Activated CD4-positive, alpha-beta T cell treated with anti-CD3 and anti-CD28 coated beads for 24 hours (primary cell): ENCODE data around the gene MSLN.
"Not testable (repeated sequence)": the region's sequence is repeated elsewhere in the genome, so short reads cannot be mapped to it uniquely, and the experiment has no call there.

Experiments used
- DNase-seq, 2 donors: peaks; one replicate each; pipeline ENCODE4 v3.0.0-alpha.2; 2020; ENCODE audit warnings: low read depth in 2 of 2

MSLN gene

DNA sequence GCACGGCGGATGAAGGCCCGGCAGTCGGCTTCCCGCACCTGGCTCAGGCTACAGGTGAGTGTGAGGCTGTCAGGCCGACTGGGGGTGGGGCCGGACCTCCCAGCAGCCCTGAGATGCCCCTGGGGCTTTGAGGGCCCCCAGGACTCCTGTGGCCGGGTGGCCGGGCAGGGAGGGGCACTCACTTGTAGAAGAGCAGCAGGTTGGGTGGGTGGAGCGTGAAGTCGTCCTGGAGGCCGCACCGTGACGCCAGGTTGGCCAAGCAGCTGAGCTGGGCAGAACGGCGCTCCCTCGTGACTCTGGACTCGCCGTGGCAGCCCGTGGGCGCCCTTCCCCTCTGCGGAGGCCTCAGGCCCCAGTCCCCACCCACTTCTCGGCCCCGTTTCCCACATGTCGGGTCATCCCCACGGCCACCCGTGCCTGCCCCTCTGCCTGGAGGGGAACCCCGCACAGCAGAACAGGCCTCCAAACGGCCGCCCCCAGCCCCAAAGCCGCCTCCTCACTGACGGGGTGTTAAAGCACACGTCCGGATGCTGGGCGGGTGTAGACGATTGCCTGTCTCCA, 14.8 kb downstream of the MSLN start:
- no peak for DNase-seq

DNA sequence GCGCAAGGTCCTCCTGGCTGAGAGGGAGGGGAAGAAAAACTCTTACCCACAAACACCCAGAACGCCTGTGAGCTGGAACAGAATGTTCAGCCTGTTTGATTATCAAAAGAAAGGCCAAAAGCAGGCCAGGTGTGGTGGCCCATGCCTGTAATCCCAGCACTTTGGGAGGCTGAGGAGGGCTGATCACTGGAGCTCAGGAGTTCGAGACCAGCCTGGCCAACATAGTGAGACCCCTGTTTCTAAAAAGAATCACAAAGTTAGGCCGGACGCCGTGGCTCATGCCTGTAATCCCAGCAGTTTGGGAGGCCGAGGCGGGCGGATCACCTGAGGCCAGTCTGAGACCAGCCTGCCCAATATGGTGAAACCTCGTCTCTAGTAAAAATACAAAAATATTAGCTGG, 15.8 kb downstream of the MSLN start:
- DNase-seq = not testable (repeated sequence)

DNA sequence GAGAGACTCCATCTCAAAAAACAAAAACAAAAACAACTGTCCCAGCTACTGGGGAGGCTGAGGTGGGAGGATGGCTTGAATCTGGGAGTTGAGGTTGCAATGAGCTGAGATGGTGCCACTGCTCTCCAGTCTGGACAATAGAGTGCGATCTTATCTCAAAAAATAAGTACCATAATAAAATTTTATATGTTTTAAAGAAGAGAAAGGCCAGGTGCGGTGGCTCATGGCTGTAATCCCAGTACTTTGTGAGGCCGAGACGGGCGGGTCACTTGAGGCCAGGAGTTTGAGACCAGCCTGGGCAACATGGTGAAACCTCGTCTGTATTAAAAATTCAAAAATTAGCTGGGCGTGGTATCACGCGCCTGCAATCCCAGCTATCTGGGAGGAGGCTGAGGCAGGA, 16.3 kb downstream of the MSLN start:
- no peak for DNase-seq

DNA sequence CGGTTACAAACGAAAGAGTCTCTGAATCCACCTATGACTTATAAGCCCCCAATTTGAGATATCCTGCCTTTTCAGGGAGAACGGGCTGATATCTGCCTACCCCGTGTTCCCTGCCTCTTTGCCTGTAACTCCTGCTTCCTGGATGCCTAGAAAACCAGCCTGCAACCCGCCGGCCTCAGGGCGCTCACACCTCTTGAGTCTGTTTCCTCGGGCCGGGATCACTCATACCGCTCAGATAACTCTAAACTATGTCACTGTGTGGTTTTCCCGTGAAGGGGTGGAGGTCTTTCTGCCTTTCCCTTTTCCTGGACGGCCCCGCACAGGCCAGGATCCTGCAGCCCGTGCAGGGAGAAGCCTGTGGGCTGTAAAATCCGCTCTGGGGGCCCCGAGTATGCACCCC, 17.3 kb downstream of the MSLN start:
- no peak for DNase-seq

DNA sequence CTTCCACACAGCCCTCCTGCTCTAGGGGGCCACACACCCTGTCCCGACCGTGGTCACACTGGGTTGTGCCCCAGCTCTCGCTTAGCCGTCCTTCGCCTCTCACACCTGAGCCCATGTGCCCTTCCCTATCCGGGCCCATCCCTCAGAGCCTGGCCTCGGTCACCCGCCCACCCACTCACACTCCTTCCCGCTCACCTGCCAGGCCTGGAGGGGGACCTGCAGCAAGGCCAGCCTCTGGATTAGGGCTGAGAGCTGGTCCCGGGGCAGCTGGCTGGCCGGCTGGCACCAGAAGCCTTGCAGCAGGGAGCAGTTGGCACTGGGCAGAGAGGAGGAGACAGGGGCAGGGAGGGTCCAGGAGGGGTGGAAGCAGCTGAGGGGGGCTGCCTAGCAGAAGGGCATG, 17.9 kb downstream of the MSLN start:
- no peak for DNase-seq

DNA sequence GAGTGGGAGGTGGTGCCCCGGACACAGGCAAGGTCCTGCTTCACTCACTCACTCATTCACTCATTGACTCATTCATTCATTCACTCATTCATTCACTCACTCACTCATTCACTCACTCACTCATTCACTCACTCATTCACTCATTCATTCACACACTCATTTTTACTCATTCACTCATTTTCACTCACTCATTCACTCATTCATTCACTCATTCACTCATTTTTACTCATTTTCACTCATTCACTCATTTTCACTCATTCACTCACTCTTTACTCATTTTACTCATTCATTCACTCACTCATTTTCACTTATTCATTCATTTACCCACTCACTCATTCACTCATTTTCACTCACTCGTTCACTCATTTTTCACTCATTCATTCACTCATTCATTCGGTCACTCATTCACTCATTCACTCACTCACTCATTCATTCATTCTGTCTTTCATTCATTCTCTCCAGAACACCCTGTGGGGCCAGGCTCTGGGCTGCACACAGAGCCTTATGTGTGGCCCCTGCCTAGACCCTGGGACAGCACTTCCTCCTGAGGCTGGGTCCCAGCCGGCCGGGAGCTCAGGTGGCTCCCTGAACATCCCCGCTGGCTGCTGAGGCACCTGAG, 18.5 kb downstream of the MSLN start:
- no peak for DNase-seq

DNA sequence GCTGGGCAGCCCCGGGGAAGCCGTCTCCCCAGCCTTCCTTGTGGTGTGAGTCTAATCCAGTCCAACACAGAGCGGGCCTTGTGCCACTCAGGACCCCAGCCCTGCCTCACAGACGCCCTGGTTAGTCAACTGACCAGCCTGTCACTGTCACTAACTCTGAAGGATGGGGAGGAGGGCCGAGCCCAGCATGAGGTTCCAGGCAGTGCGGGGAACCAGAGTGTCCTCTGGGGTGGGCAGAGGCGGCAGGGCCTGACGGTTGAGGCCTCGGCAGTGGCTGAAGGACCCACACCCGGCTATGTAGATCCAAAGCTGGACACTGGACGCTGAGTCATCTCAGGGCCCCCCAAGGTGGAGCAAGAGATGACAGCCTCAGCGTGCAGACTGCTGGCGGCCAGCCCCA, 19.0 kb downstream of the MSLN start:
- no peak for DNase-seq

DNA sequence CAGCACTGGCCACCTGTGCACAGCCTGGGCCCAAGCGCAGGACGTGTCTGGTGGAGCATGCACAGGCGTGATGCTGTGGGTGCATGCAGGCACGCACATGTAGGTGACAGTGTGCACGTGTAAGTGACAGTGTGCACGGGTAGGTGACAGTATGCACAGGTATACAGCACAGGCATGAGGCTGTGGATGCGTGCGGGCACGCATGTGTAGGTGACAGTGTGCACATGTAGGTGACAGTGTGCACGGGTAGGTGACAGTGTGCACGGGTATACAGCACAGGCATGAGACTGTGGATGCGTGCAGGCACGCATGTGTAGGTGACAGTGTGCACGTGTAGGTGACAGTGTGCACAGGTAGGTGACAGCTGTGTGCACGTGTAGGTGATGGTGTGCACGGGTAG, 19.8 kb downstream of the MSLN start:
- no peak for DNase-seq

DNA sequence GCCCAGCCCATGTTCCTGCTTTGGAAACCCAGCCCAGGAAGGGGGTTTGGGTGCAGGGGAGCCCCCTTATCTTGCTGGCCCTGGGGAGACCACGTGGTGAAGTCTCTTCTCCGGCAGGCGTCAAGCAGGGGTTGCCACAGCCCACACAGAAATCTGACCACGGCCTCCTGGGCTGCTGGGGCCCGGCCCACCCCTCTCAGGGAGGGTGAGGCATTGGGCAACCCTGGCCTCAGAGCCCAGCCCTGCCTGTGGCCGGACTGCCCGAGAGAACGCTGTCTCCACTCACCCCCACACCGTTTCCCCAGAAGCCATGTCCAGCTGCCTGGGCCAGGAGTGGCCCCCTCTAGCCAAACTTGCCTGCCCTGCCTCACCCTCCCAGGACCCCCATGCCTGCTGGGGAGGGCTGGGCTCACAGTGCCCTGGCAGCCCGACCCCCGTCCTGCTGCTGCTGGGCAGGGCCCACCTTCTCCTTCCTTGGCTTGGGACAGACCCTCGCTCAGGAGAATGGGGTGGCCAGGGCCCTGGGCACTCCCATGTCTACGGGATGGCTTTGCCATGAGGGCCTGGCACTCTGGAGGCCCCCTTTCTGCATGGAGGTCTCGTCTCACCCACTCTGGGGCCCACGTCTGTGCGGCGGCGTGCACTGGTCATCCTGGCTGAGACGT, 20.9 kb downstream of the MSLN start:
- no peak for DNase-seq

DNA sequence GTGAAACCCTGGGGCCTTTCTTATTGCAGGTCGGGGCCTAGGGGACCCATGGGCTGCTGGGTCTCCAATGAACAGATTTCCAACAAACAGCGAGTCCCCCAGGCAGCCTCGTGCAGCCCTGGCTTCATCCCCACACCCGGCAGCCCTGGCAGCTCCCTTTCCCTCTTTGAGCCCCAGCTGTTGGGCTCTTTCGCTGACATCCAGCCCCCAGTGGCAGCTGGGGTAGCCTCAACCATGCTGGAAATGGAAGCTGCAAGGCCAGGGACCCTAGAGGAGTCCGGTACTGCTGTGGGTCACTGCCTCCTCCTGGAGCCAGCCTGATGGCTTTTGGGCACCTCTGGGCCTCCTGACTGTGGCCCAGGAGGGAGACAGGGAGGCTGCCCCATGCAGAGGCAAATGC, 21.7 kb downstream of the MSLN start:
- DNase-seq = no peak

DNA sequence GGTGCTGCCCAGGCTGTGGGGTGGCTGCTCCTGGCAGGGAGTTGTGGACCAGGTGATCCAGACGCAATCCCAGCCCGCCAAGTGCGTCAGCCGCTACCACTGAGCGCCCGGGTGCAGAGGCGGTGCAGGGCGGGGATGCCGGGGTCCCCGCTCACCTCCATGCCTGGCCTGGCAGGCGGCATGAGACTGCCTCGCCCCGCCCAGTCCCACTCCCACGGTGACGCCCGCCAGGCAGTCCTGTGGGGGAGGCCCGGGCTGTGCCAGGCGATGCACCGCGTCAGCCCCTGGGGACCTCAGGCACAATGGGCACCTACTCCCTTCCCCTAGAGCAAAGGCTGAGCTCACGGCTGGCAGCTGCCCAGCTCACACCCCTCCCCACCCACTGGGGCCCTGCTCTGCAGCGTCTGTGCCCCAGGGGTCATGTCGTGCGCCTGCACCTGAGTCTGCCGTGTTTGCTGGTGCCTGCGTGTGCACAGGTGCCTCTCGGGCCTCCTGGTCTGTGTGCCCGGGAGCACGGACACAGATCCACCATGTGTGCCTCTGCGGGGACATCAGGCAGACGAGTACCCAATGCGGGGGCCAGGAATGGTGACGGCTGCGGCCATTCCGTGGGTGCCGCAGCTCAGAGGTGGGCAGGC, 22.4 kb downstream of the MSLN start:
- no peak for DNase-seq

DNA sequence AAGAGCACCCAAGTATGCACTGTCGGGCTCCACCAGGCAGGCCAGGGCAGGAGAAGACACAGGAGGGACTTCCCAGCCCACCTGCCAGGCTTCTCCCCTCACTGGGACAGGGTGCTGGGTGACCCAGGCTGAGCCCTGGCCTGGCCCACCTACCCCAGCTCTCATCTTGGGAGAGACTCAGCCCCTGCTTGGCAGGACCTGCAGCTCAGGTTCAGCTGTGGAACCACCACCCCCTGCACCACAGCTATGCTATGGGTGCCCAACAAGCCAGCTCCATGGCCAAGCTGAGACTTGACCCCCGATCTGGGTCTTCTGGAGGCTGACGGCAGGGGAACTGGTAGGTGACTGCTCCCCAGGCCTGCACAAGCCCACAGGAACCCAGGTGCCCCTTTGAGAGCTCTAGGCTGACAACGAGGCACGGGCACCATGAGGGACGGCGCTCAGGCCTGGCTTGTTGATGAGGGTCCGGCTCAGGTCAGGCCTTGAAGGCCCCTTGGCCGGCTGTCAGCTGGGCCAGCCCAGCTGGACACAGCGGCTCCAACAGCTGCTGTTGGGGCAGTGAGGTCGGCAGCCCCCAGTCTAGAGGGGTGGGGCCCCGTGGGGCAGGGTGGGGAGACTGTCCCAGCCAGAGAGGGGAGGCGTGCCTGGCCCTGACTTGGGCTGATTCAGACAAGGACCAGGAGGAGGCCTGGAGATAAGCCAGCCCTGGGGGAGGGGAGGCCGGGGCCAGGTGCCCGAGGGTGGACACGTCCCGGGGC, 23.0 kb downstream of the MSLN start:
- no peak for DNase-seq

DNA sequence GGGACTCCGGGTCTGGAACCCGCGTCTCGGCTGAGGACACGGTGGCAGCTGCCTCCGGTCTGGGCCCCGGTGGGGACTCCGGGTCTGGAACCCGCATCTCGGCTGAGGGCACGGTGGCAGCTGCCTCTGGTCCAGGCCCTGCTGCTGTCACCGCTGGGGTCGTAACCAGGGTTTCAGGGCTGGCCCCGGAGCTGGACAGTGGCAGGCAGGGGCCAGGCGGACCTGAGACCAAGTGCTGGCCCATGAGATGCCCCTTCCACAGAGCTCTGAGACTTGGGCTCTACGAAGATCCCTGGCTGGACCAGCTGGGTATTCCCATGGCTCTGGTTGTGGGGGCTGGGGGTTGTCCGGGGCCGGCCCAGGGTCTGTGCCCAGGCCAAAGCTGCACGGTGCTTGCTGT, 23.9 kb downstream of the MSLN start:
- DNase-seq = no peak

DNA sequence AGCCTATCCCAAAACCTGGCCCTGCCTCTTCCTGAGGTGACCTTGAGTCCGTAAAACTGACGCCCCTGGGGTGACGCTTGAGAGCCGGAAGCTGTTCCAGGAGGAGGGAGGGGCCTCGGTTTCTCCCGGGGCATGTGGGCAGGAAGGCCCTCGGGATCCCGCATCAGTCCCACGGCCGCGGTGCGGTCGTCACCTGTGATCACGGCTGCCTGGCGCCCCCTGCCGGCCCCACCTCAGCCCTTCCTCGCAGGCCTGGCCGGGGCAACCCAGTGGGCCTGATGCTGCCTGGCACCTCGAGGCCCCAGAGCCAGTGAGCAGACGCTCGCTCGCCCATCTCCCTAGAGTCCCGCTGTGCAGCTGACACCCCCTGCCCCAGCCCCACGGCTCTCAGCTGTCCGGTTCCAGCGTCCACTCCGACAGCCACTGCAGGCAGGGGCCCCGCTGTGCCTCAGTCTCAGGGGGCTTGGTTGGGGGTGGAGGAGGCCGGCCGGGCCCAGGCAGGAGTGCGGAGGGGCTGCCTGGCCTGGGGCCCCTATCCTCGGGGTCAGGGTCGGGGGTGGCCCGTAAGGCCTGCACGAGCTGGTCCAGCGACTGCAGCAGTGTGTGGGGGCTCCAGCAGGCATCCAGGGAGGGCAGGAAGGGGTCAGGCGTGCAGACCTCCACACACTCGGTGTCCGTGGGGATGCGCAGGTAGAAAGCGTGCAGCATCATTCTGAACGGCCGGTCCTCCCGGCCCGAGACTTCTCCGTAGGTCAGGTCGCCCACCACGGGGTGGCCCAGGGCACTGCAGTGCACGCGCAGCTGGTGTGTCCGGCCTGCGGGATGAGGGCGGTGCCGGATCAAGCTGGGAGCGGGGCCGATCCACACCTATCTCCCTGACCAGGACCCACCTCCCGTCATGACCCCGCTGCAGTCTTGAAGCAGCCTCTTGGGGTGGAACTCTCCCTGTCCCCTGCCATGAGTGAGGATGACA, 25.3 kb downstream of the MSLN start:
- DNase-seq = peak; percentile 62 to 74

DNA sequence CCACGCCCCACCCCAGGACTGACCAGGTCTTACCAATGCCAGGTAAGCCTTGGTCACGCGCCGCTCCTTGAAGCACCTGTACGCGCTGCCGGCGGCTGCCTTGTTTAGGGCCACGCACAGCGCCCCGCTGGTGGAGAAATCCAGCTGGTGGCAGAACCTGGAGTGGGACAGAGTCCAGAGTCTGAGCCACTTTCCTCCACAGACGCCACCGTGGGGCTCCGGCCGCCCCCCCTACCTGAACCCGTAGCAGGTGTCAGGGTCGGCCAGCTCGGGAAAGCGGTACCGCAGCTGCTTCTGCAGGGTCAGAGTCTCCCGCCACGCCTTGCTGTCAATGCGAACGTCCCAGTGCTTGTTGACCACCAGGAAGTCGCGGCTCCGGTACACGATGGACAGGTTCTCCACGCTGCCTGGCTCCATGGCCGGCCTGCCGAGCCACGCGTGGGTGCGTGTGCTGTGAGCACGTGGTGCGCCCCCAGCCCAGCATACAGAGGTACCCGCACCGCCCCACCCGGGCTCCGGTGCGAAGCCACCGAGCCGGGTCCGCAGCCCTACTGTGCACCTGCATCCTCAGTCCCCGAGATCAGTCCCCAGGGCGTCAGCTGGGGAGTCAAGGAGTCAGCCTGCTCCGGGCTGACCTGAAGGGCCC, 26.9 kb downstream of the MSLN start:
- DNase-seq = no peak

DNA sequence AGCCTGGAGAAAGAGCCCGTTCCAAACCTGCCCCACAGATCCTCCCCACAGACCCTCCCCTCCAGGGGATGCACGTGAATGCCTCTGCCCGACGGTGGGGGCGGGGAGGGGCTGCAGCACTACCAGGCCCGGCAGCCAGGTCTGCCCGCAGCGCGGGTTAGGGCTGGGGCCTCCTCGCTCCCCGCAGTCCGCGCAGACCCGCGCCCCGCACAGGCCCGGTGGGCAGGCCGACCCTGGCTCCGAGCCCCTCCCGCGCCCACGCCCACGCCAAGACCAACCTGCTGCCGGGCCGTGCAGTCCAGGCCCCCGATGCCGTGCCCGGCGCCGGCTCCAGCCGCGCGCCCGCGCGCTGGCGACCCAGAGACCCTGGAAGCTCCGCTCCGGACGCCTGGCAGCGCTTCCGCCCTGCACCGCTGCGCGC, 27.5 kb downstream of the MSLN start, which contains the start of gene RPUSD1:
Gene RPUSD1 (minus strand): TSS at position 404 of the 421 bp plus-strand sequence. CDS start 644 bp downstream, outside the sequence.
- no peak for DNase-seq

DNA sequence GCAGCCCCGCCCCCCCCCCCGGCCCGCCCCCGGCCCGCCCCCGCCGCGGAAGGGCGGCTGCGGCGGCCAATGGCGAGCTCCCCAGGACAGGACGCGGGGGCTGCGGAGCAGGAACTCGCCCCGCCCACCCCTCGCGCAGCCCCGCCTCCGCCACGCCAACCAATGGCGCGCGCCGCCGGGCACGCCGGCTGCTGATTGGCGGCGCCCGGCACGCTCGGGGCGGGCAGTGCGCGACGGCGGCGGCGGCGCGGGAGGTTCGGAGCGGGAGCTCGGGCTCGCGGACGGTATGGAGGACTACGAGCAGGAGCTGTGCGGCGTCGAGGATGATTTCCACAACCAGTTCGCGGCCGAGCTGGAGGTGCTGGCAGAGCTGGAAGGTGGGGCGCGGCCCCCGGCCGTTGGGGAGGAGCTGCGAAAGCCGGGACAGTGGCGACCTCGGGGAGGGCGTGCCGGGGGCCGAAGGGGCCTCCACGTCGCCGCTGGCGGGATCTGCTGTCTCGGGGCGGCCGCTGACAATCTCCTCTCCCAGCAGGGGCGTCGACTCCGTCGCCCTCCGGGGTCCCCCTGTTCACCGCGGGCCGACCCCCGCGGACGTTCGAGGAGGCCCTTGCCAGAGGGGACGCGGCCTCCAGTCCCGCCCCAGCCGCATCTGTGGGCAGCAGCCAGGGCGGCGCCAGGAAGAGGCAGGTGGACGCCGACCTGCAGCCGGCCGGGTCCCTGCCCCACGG, 28.0 kb downstream of the MSLN start, which contains the start of gene CHTF18:
Gene CHTF18 (plus strand): TSS at position 222 of the 728 bp plus-strand sequence. CDS start 65 bp downstream, at position 287.
- peak; percentile 87 to 92 for DNase-seq

DNA sequence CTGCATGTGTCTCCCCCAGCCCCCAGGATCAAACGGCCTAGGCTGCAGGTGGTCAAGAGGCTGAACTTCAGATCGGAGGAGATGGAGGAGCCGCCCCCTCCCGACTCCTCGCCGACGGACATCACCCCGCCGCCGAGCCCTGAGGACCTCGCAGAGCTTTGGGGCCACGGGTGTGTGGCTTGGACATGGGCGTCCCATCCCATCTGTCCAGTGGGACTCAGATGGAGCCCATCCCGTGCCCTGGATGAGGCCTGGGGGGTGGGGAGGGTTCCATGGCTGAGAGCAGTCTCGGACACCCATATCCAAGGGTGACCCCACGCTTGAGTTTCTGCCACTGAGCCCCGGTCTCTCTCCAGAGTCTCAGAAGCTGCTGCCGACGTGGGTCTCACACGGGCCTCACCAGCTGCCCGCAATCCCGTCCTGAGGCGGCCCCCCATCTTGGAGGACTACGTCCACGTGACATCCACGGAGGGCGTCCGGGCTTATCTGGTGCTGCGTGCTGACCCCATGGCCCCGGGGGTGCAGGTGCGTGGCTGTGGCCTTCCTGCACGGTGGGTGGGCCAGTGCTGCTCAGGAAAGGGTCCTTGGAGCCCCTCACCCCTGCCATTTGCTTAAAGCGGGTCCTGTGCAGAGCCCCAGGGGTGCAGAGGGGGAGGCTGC, 28.8 kb downstream of the MSLN start:
- no peak for DNase-seq

DNA sequence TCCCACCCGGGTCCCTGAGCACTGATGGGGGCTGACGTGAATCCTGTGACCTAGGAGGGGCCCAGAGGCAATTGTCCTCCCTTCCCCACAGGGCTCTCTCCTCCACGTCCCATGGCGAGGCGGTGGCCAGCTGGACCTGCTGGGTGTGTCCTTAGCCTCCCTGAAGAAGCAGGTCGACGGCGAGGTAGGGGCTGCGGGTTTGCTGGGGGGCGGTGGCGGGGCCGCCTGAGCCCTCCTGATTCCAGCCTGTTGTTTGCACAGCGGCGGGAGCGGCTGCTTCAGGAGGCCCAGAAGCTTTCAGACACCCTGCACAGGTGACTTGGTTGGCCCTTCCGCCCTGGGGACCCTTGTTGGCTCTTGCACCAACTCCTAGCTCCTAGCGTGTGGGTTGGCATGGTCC, 29.6 kb downstream of the MSLN start:
- no peak for DNase-seq
